Adrenal gland (tissue), 12 donors: ENCODE measurements around the gene TSPAN2. TPM values are rescaled to one million over a fixed set of nuclear protein-coding genes. Genes with fewer than 3 reads are reported as not detected.
"Not testable (repeated sequence)": the region's sequence is repeated elsewhere in the genome, so short reads cannot be mapped to it uniquely, and the experiment has no call there.

Experiments
- DNase-seq, 7 donors: peaks; one replicate each; pipeline ENCODE4 v3.0.0-alpha.2; 2019 to 2020
- H3K27ac ChIP-seq, 5 donors: fragments of 200-600 bp; sonication (generic) in 4 of 5; 1 replicate in 3 of 5; 2 replicates in 2 of 5; pipeline versions ENCODE4 v1.5.1 to v1.8.0; 2016 to 2020; ENCODE audit warnings: mild to moderate bottlenecking in 1 of 5
- H3K27me3 ChIP-seq: fragments of 200-600 bp; 2 replicates; pipeline ENCODE4 v1.8.0; 2021
- H3K36me3 ChIP-seq, 2 donors: fragments of 200-600 bp; replicated peaks in 1 of 2; 1 replicate in 1 of 2; 2 replicates in 1 of 2; pipeline versions ENCODE4 v1.5.1 to v1.8.0; 2018 to 2022
- H3K4me1 ChIP-seq, 2 donors: fragments of 200-600 bp; replicated peaks in 1 of 2; 1 replicate in 1 of 2; 2 replicates in 1 of 2; pipeline versions ENCODE4 v1.5.1 to v1.8.0; 2018 to 2021
- H3K4me3 ChIP-seq, 4 donors: fragments of 200-600 bp; sonication (generic) in 3 of 4; one replicate each; pipeline ENCODE4 v1.5.1; 2016 to 2018
- H3K9me3 ChIP-seq, 3 donors: fragments of 200-600 bp; sonication (generic) in 1 of 3; replicated peaks in 1 of 3; 1 replicate in 2 of 3; 2 replicates in 1 of 3; pipeline versions ENCODE4 v1.5.1 to v1.8.0; 2016 to 2021
- CTCF ChIP-seq, 6 experiments: fragments of 450-650 bp in 4 of 6; fragments of 200-600 bp in 2 of 6; sonication (generic) in 1 of 6; IDR thresholded peaks; 1 replicate in 5 of 6; 2 replicates in 1 of 6; pipeline versions ENCODE4 v1.5.1 to v1.8.0; 2016 to 2021; ENCODE audit warnings: antibody characterized with exemption in 6 of 6, mild to moderate bottlenecking in 2 of 6, moderate library complexity in 1 of 6
- POLR2A ChIP-seq, 2 donors: fragments of 450-650 bp; IDR thresholded peaks; one replicate each; pipeline ENCODE4 v1.6.1; 2017; ENCODE audit warnings: antibody characterized with exemption in 2 of 2, mild to moderate bottlenecking in 2 of 2, moderate library complexity in 1 of 2
- WGBS, 4 donors: extraction: QIAGEN DNeasy Blood & Tissue Kit in 2 of 4; methylation state at CpG; one replicate each; pipeline versions ENCODE4 v1.1.5 to v1.1.7; 2013 to 2017; 5-methylcytosine and 5-hydroxymethylcytosine counted together
- intact Hi-C, 2 donors: fragments of 100-400 bp; cut with DNase I; formaldehyde crosslinking; loops; one replicate each; pipeline versions ENCODE4 v1.14.1 to v1.15.0; 2022 to 2023
- polyA plus RNA-seq, 3 donors: library from polyadenylated mRNA; stranded (reverse); fragments of 200-250 nt in 2 of 3; fragments of 350-450 nt in 1 of 3; fragmentation: Illumina TruSeq in 1 of 3; extraction: RNeasy Lipid Tissue Mini Kit (QIAGEN cat#74804) in 1 of 3; gene quantifications; one replicate each; pipeline ENCODE4 v1.2.3, GENCODE V29; 2013 to 2014
- total RNA-seq, 9 donors: library from RNA; depleted of rRNA in 4 of 9; stranded (reverse); fragments of >200 nt in 4 of 9; fragments of 120-200 nt in 1 of 9; fragmentation: NEBNext Ultra II Directional in 1 of 9; extraction: Animal tissue kit (Norgen Biotek cat#: 25700) in 1 of 9; gene quantifications; one replicate each; pipeline versions ENCODE4 v1.1.0 to v1.2.4, GENCODE V29; 2013 to 2023
- donor health status: healthy with polysubstance abuse.
- donor health status: Bipolar disorder and iron deficiency.
- donor health status: DM: yes; HTN: yes; CAD: no.
- donor health status: DM: no; HTN: no; CAD: no.
- donor health status: DM: no; HTN: no; CAD: no.
- donor health status: DM: yes; HTN: yes; CAD: no.

Gene TSPAN2
- total and polyA plus RNA-seq, 12 donors, result 0.28 to 1.5 (median 0.71) TPM

GRCh38 chr1:115021145-115021544, 68.2 kb downstream of the TSPAN2 start:
- no peaks in the 10 kb centered on the region for H3K36me3 ChIP-seq
- no peak for TF ChIP-seq POLR2A (IDR thresholded peaks at IDR 0.05)
- no peak for TF ChIP-seq CTCF (IDR thresholded peaks at IDR 0.05)
- H3K27me3 ChIP-seq, result no peaks in the 10 kb centered on the region
- H3K27ac ChIP-seq, result no peak overlapping the region
- H3K9me3 ChIP-seq, result no peaks in the 10 kb centered on the region
- WGBS, 4 donors, result 36 to 59% (median 48%) methylated on average over 1 of the region's 1 CpG
- no peak for DNase-seq
- no peaks in the 10 kb centered on the region for H3K4me1 ChIP-seq
- intact Hi-C loops, result no loop called here
- no peak overlapping the region for H3K4me3 ChIP-seq

DNA sequence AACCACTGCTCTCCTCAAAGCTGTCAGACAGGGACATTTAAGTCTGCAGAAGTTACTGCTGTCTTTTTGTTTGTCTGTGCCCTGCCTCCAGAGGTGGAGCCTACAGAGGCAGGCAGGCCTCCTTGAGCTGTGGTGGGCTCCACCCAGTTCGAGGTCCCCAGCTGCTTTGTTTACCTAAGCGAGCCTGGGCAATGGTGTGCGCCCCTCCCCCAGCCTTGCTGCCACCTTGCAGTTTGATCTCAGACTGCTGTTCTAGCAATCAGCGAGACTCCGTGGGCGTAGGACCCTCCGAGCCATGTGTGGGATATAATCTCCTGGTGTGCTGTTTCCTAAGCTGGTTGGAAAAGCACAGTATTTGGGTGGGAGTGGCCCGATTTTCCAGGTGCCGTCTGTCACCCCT, 69.8 kb downstream of the TSPAN2 start:
- H3K4me3 ChIP-seq, DNase-seq, H3K36me3 ChIP-seq, H3K27me3 ChIP-seq, intact Hi-C loops, H3K4me1 ChIP-seq, H3K9me3 ChIP-seq, H3K27ac ChIP-seq: not testable (repeated sequence)
- WGBS, 4 donors, result 82 to 90% (median 87%) methylated on average over 6 to 9 of the region's 9 CpGs

DNA sequence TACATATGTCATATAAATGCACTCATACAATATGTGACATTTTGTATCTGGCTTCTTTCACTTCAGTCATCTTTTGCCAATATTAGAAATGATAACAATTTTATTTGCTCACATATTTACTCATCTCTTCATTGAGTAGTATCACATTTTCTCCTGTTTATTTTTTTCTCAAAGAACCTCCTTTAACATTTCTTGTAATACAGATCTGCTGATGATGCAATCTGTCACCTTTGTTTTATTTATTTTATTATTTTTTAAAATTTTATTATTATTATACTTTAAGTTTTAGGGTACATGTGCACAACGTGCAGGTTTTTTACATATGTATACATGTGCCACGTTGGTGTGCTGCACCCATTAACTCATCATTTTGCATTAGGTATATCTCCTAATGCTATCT, 75.5 kb downstream of the TSPAN2 start:
- Histone ChIP-seq H3K27me3 (no peaks in the 10 kb centered on the region), H3K36me3 (no peaks in the 10 kb centered on the region), H3K4me3 (no peak overlapping the region), H3K27ac (no peak overlapping the region), H3K9me3 (no peaks in the 10 kb centered on the region), H3K4me1 (no peaks in the 10 kb centered on the region)
- 76 to 93% (median 79%) methylated on average over 2 of the region's 2 CpGs for WGBS, 4 donors
- intact Hi-C loops, result no loop called here
- DNase-seq, result no peak
- TF ChIP-seq CTCF (IDR thresholded peaks at IDR 0.05), result no peak
- no peak for TF ChIP-seq POLR2A (IDR thresholded peaks at IDR 0.05)

DNA sequence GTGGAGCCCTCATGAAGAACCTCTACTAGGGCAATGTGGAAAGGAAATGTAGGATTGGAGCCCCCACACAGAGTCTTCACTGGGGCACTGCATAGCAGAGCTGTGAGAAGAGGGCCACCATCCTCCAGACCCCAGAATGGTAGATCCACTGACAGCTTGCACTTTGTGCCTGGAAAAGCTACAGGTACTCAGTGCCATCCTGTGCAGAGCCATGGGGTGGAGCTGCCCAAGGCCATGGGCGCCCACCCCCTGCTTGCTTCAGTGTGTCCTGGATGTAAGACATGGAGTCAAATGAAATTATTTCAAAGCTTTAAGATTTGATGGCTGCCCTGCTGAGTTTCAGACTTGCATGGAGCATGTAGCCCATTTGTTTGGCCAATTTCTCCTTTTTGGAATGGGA, 76.9 kb downstream of the TSPAN2 start:
- Histone ChIP-seq H3K36me3 (no peaks in the 10 kb centered on the region), H3K27ac (no peak overlapping the region), H3K9me3 (no peaks in the 10 kb centered on the region), H3K4me1 (no peaks in the 10 kb centered on the region), H3K4me3 (no peak overlapping the region), H3K27me3 (no peaks in the 10 kb centered on the region)
- intact Hi-C loops, result no loop called here
- DNase-seq, result no peak
- TF ChIP-seq CTCF (IDR thresholded peaks at IDR 0.05), result no peak
- TF ChIP-seq POLR2A (IDR thresholded peaks at IDR 0.05), result no peak
- WGBS, 4 donors, result 41 to 54% (median 44%) methylated on average over 1 of the region's 1 CpG

GRCh38 chr1:115012006-115012405, 77.3 kb downstream of the TSPAN2 start:
- intact Hi-C loops, result no loop called here
- no peak for TF ChIP-seq POLR2A (IDR thresholded peaks at IDR 0.05)
- no peak for TF ChIP-seq CTCF (IDR thresholded peaks at IDR 0.05)
- H3K27me3 ChIP-seq, result no peaks in the 10 kb centered on the region
- no peak overlapping the region for H3K27ac ChIP-seq
- 87 to 96% (median 92%) methylated on average over 1 of the region's 1 CpG for WGBS, 4 donors
- no peak for DNase-seq
- no peak overlapping the region for H3K4me3 ChIP-seq
- no peaks in the 10 kb centered on the region for H3K4me1 ChIP-seq
- H3K36me3 ChIP-seq, result no peaks in the 10 kb centered on the region
- H3K9me3 ChIP-seq, result no peaks in the 10 kb centered on the region
